ENCODE data around the gene CBX1. TPM values are rescaled to one million over a fixed set of nuclear protein-coding genes. Genes with fewer than 3 reads are reported as not detected.

Gene CBX1
- total RNA-seq, 1 experiment from 2014 or later = 43.9 TPM

DNA sequence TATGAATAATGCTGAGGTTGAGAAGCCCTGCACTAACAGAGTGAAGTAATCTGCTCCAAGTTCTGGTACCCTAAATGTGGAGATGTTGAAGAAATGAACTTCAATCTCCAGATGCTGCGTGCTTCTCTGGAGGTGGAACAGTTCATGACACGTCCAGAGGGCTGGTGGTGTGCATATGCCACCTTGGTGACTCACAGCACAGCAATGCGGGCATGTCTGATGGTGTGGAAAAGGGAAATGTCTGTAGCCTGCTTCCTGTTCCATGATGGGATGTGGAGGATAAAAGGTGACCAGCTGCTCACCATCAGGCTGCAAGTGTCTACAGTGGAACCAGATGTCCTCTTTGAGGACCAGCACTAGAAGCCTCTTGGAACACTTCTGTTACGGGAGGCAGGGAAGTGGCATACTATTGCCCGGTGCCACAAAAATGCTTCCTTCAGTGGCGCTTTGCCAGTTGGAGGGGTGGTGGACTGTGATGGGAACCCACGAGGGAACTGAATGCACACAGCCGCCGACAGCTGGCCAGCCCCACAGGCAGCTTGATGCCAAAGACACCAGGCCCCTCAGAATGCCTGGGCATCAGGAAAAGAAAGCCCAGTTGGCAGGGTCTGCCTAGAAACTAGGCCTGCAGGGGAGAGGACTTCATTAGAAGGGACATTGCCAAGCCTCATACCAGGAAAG is 26.2 kb upstream of the CBX1 start:
- no peak for DNase-seq (ENCODE audit: low read depth, low spot score)
- in situ Hi-C loops (cut with HindIII; ENCODE audit: low pct_unique_long_range_greater_than_20kb, low sequenced_read_pairs) = no loop called here

GRCh38 chr17:48126532-48126850 is 25.2 kb upstream of the CBX1 start:
- DNase-seq (ENCODE audit: low read depth, low spot score) = no peak
- in situ Hi-C loops (cut with HindIII; ENCODE audit: low pct_unique_long_range_greater_than_20kb, low sequenced_read_pairs) = no loop called here

- no peak for DNase-seq (ENCODE audit: low read depth, low spot score)
- in situ Hi-C loops (cut with HindIII; ENCODE audit: low pct_unique_long_range_greater_than_20kb, low sequenced_read_pairs) = no loop called here
Measured at GRCh38 chr17:48125829-48126531, 24.7 kb upstream of the CBX1 start.

DNA sequence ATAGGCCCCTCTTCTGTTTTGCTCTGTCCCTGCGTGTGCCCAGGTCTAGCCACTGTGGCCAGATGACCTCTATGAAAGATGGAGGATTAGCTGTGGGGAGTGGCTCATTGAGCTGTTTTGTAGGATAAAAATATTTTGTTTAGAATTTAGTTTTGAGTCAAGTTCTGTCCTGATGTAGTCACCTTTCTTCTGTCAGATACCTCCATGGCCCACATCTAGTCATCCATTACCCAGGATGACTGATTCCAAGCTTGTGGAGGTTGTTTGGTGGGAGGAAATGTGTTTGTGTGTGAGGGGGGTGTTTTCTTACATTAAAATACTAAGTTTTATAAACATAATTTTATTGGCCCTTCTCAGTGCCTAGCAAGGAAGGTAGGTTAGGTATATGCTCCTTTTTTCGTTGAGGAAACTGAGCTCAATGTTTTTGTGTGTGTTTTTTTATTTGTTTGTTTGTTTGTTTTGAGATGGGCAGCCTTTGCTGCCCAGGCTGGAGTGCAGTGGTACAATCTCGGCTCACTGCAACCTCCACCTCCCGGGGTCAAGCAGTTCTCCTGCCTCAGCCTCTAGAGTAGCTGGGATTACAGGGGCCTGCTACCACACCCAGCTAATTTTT is 22.6 kb upstream of the CBX1 start:
- DNase-seq (ENCODE audit: low read depth, low spot score) = no peak
- in situ Hi-C loops (cut with HindIII; ENCODE audit: low pct_unique_long_range_greater_than_20kb, low sequenced_read_pairs) = no loop called here

GRCh38 chr17:48123111-48123510 is 21.8 kb upstream of the CBX1 start:
- in situ Hi-C loops (cut with HindIII; ENCODE audit: low pct_unique_long_range_greater_than_20kb, low sequenced_read_pairs) = no loop called here
- no peak for DNase-seq (ENCODE audit: low read depth, low spot score)

GRCh38 chr17:48122665-48123045 is 21.4 kb upstream of the CBX1 start:
- in situ Hi-C loops (cut with HindIII; ENCODE audit: low pct_unique_long_range_greater_than_20kb, low sequenced_read_pairs) = no loop called here
- no peak for DNase-seq (ENCODE audit: low read depth, low spot score)

DNA sequence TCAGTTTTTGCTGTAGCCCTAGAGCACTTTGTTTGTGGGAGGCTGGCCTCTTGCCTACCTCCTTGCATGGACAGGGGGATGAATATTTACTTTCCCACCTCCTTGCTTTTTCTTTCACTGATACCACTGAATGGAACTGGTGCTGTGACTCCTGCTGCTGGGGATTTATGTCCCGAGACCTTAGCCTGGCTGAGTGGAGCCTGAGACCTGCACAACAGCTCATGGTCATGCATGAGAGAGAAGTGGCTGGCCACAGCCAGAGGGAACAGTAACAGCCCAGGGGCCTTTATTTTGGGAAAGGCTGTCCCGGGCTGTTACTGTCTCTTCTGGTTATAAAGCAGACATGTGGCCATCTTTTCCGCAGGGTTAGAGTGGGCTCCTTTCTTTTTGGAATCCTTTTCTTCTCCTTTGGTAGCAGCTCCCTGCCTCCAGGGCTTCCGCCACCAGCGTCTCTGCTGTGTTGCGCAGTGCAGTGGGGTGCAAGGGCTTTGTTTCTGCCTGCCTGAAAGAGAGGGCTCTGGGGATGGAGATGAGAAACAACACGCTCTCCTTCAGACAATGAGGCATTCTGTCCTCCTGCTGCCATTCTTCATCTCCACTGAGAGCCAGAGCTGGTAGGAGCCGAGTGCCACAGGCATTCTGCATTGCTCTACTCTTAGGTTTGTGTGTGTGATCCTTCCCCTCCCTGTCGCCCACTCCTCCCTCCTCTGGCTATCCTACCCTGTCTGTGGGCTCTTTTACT is 20.8 kb upstream of the CBX1 start:
- in situ Hi-C loops (cut with HindIII; ENCODE audit: low pct_unique_long_range_greater_than_20kb, low sequenced_read_pairs) = no loop called here
- no peak for DNase-seq (ENCODE audit: low read depth, low spot score)

DNA sequence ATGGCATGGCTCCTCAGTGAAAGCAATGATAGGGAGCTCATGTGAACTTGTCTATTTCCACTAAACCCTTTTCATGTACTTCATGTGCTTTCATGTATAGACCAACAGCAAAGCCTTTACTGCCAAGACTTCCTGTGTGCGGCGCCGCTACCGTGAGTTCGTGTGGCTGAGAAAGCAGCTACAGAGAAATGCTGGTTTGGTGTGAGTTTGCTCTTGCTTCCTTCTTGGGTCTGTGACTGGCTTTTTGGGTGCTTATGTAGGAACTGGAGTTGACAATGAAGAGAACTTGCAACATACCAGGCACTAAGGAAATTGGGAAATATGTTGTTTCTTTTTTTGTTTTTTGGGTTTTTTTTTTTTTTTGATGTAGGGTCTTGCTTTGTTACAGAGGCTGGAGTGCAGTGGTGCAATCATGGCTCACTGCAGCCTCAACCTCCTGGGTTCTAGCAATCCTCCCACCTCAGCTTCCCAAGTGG is 12.0 kb upstream of the CBX1 start:
- no peak for DNase-seq (ENCODE audit: low read depth, low spot score)
- in situ Hi-C loops (cut with HindIII; ENCODE audit: low pct_unique_long_range_greater_than_20kb, low sequenced_read_pairs) = no loop called here

GRCh38 chr17:48111937-48112241 is 10.6 kb upstream of the CBX1 start:
- no peak for DNase-seq (ENCODE audit: low read depth, low spot score)
- in situ Hi-C loops (cut with HindIII; ENCODE audit: low pct_unique_long_range_greater_than_20kb, low sequenced_read_pairs) = no loop called here

- in situ Hi-C loops (cut with HindIII; ENCODE audit: low pct_unique_long_range_greater_than_20kb, low sequenced_read_pairs) = no loop called here
- no peak for DNase-seq (ENCODE audit: low read depth, low spot score)
Measured at GRCh38 chr17:48110761-48111160, 9.5 kb upstream of the CBX1 start.

- peak; percentile 87 for DNase-seq (ENCODE audit: low read depth, low spot score)
- in situ Hi-C loops (cut with HindIII; ENCODE audit: low pct_unique_long_range_greater_than_20kb, low sequenced_read_pairs) = no loop called here
Measured at GRCh38 chr17:48107137-48108055, 6.1 kb upstream of the CBX1 start, which contains the start of gene SNX11. TSS of gene SNX11 (plus strand) at chr17:48107766. CDS start at chr17:48112044, 4,278 bp downstream.

- in situ Hi-C loops (cut with HindIII; ENCODE audit: low pct_unique_long_range_greater_than_20kb, low sequenced_read_pairs) = no loop called here
- no peak for DNase-seq (ENCODE audit: low read depth, low spot score)
Measured at GRCh38 chr17:48106802-48107136, 5.5 kb upstream of the CBX1 start.

DNA sequence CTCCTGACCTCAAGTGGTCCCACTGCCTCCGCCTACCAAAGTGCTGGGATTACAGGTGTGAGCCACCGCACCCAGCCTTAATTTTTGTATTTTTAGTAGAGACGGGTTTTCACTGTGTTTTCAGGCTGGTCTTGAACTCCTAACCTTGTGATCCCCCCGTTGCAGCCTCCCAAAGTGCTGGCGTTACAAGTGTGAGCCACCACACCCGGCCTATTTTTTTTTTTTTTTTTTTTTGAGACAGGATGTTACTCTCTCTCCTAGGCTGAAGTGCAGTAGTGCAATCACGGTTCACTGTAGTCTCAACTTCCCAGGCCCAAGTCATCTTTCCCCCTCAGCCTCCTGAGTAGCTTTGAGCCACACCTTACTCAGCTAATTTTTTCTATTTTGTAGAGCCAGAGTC is 3.2 kb upstream of the CBX1 start:
- in situ Hi-C loops (cut with HindIII; ENCODE audit: low pct_unique_long_range_greater_than_20kb, low sequenced_read_pairs) = no loop called here
- no peak for DNase-seq (ENCODE audit: low read depth, low spot score)

DNA sequence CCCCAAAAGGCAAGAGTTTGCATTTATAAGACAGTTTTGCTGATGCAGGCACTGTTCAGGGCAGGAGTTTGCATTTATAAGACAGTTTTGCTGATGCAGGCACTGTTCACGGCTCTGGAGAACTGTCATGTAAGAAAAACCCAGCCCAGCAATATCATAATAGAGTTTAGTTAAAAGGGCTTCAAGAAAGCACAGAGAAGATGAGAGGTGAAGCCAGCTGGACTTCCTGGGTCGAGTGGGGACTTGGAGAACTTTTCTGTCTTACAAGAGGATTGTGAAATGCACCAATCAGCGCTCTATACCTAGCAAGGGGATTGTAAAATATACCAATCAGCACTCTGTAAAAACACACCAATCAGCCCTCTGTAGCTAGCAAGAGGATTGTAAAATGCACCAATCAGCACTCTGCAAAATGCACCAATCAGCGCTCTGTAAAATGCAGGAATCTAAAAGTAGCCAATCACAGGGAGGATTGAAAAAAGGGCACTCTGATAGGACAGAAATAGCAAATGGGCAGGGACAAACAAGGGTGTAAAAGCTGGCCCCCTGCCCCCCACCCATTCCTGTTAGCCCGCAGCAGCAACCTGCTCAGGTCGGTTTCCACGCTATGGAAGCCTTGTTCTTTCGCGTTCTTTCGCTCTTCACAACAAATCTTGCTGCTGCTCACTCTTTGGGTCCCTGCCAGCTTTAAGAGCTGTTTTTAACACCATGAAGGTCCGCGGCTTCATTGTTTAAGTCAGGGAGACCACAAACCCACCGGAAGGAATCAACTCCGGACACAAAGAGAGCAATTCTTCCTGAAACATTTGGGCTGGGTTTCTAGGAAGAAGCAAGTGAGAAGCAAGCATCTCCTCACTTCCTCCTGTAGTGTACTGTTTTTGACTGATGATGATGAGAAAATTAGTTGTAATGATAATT is 1.8 kb upstream of the CBX1 start:
- peak; percentile 39 for DNase-seq (ENCODE audit: low read depth, low spot score)
- in situ Hi-C loops (cut with HindIII; ENCODE audit: low pct_unique_long_range_greater_than_20kb, low sequenced_read_pairs) = no loop called here

DNA sequence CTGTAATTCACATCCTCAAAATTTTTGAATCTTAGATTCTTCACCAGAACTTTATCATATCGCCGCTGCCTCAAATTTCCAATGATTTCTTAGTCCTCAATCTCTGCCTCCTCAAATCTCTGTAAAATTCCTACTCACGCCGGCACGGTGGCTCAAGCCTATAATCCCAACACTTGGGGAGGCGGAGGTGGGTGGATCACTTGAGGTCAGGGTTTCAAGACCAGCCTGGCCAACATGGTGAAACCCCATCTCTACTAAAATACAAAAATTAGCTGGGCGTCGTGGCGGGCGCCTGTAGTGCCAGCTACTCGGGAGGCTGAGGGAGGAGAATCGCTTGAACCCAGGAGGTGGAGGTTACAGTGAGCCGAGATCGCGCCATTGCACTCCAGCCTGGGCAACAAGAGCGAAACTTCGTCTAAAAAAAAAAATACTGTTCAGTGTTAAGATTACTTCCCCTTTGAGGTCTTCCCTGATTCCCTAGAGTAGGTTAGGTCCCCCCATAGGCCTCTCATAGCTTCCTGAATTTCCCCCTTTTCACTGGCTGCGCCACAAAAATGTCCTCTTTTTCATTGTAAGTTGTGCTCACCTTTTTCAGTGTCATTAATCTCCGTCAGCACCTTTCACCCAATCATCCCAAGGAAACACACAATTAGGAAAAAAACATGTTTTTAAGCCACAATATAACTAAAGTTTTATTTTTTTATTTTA is 919 bp upstream of the CBX1 start:
- in situ Hi-C loops (cut with HindIII; ENCODE audit: low pct_unique_long_range_greater_than_20kb, low sequenced_read_pairs) = no loop called here
- no peak for DNase-seq (ENCODE audit: low read depth, low spot score)

- peak; percentile 65 for DNase-seq (ENCODE audit: low read depth, low spot score)
- in situ Hi-C loops (cut with HindIII; ENCODE audit: low pct_unique_long_range_greater_than_20kb, low sequenced_read_pairs) = no loop called here
Measured at GRCh38 chr17:48100591-48101011, 677 bp downstream of the CBX1 start.

Measured in SK-MEL-5 (cell line).